ENCODE results near the gene HCAR3.

Gene HCAR3

GRCh38 chr12:122669397-122670070 lies 47.1 kb downstream of the HCAR3 start:
- no peak for DNase-seq (ENCODE audit: low read depth, low spot score)

GRCh38 chr12:122668268-122668667 lies 48.3 kb downstream of the HCAR3 start:
- DNase-seq (ENCODE audit: low read depth, low spot score), result no peak

GRCh38 chr12:122665759-122666158 lies 50.9 kb downstream of the HCAR3 start:
- no peak for DNase-seq (ENCODE audit: low read depth, low spot score)

GRCh38 chr12:122665349-122665748 lies 51.3 kb downstream of the HCAR3 start:
- no peak for DNase-seq (ENCODE audit: low read depth, low spot score)

Measured in smooth muscle cell of the brain vasculature (primary cell).